AML-193 (cell line): ENCODE results near the gene SERPINH1.
"Not testable (repeated sequence)": the region's sequence is repeated elsewhere in the genome, so short reads cannot be mapped to it uniquely, and the experiment has no call there.

Source experiments
- DNase-seq, 2 experiments: peaks; one replicate each; lab custom pipeline; 2025; lab: John Stamatoyannopoulos, UW

SERPINH1 gene

GRCh38 chr11:75574698-75575602 lies 12.9 kb downstream of the SERPINH1 start:
- DNase-seq: no peak

GRCh38 chr11:75576017-75576416 lies 14.0 kb downstream of the SERPINH1 start:
- DNase-seq: no peak

DNA sequence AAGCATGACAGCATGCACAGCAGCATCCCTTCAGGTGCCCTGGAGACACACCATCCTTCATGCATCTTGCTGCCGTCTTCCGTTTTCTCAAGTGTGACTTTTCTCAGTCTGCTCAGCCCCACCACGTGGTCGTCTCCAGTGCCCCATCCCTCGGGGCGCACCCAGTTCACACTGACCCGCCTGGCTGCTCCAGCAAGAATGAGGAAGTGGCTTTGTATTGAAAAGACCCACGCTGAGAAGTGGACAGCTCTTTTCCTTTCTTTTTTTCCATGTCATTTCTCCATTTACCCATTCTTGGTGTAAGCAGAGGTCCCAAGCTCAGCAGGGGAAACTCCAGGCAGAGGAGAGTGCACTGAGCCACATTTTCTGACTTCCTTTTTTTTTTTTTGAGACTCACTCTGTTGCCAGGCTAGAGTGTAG lies 14.5 kb downstream of the SERPINH1 start:
- peak; percentile 33 to 55 for DNase-seq

GRCh38 chr11:75577207-75577606 lies 15.2 kb downstream of the SERPINH1 start:
- no peak for DNase-seq

DNA sequence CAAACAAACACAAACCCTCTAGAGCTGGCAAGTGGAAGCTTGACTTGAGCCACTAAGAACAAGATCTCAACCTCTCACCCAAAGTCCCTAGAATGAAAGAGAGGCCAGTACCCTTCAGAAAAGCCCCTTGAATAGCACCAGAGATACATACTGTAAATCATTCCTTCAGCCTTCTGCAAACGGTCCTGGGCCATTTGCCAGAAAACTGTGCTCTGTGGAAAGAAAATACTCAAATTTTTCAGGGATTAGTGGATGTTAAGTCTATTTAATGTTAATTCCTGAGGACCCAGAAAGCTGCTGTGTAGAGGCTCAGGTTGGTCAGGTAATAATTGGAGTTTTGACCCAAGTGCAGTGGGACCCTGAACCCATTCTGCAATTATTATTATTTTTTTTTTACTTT lies 16.9 kb downstream of the SERPINH1 start:
- DNase-seq: no peak

DNA sequence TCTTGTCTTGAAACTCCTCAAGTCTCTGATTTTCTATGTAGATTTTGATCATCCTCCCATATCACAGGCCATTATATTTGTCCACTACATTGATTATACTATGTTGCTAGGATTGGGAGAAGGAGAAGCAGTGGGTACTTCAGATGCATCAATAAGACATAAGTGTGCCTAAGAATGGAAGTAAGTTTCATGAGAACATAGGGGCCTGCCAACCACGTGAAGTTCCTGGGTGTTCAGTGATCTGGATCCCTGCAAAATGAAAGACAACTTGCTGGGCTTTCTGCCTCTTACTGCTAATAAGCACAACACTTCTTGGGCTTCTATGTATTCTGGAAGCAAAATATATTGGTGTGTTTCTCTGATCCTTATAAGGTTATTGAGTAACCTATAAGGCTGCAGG lies 17.8 kb downstream of the SERPINH1 start:
- DNase-seq: no peak

- no peak for DNase-seq
Measured at GRCh38 chr11:75582506-75582894, 20.4 kb downstream of the SERPINH1 start.

DNA sequence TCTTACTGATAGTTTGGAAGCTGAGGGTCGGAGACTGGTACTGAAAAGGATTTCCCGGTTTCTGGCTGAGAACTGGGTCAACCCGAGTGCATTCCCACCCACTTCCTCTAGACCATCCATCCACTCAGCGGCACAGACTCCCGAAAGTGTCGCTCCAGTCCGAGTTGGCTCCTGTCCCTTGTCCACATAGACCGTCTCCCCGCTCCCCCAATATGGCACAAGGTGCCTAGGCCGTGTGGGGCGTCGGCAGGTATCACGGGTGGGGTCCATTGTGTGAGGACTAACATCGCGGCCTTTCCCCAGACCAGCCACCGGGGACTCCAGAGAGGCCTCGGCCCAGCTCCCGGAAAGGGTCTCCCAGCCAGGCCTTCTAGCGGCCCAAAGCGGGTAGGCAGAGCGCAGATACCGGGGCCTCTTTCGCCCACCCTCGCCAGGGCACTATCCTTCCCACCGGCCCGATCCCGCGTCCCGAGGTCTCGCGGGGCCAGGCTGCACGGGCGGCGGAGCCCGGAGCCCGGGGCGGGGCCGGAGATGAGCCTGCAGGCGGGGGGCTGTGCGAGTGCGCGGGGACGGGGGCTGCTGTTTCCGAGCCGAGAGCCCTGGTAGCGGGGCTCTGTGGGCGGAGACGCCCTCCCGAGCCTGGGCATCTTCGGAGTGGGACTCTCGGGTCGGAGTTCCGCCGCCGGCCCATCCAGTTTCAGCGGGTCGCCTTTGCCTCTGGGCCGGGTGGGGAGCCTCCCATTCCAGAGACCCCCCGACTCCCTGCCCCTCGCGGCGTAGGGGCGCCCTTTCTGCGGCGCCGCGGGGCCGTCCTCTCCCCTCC lies 21.1 kb downstream of the SERPINH1 start:
- DNase-seq: no peak

DNA sequence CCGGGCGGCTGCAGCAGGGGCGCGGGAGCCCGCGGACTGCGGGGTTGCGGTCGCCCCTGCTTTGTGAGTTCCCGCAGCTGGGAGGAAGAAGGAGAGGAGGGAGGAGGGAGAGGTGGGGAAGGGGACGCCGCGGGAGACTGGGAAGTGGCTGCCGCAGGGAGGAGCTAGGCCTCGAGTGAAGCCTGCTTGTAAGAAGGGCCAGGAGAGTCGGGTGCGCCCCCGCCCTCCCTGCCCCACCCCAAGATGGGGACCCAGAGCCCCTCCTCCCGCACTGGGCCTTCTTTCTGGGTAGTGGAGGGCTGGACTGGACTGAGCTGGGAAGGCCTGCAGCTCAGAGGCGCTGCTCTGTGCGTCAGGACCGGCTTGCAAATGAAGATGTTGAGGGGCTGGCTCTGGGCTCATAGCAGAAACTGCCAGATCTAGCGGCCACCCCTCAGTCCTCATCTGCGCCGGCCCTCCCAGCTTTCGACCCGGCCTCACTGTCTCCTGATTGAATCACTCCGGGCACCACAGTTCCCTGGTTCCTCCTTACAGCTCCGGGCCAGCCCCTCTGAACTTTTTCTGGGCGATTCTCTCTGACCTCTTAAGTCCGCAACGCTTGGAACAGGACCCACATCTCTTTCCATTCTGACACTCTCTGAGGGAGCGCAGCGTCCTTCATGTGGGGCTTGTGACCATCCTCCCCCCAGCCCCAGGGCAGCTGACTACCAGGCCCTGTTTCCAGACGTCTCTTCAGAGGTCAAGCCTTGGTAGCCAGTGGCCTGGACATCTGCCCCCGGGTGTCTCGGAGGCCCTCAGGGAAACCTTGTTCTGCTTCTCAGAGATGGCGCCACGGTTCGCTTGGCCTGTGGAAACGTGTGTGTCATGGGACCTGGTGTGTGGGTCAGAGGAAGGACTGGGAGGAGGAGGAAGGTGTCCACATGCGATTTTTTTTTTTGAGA lies 21.9 kb downstream of the SERPINH1 start:
- no peak for DNase-seq

DNA sequence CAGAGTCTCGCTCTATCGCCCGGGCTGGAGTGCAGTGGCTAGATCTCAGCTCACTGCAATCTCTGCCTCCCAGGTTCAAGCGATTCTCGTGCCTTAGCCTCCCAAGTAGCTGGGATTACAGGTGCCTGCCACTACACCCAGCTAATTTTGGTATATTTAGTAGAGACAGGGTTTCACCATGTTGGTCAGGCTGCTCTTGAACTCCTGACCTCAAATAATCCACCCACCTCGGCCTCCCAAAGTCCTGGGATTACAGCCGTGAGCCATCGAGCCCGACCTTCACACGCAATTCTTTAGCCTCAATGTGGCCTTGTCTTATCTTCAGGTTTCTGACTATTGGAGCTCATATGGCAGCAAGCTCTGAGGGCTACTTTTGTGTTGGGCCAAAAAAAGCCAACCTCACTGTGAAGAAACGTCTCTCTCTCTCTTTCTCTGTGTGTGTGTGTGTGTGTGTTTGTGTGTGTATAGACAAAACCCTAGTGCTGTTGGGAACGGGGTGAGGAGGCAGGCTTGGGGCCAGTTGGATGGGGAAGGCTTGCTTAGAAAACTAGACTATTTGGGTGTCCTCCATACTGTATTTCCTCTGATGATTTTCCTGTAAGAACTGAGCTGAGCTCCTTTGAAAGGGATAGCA lies 22.7 kb downstream of the SERPINH1 start:
- DNase-seq: not testable (repeated sequence)

- no peak for DNase-seq
Measured at GRCh38 chr11:75585293-75585670, 23.2 kb downstream of the SERPINH1 start.

DNA sequence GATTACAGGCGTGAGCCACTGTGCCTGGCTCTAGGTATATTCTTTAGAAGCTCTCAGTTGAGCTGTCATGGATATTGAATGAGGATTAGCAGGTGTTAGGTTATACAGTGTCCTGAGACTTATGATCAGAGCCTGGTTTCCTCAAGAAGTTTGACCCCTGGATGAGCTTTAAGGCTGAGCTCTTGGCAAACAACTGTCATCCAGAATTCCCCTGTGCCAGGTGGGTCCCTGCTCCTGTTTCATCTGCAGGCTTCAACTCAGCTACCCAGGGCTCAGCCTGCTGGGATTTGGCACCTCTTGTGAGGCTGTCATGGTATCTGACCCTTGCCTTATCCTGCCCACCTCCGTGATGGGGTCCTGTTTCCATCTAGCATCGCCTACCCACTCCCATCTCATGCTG lies 24.3 kb downstream of the SERPINH1 start:
- DNase-seq: no peak

GRCh38 chr11:75588051-75588481 lies 26.0 kb downstream of the SERPINH1 start:
- no peak for DNase-seq

- DNase-seq: no peak
Measured at GRCh38 chr11:75589051-75589450, 27.0 kb downstream of the SERPINH1 start.

- DNase-seq: no peak
Measured at GRCh38 chr11:75589933-75590332, 27.9 kb downstream of the SERPINH1 start.

- no peak for DNase-seq
Measured at GRCh38 chr11:75591371-75591770, 29.3 kb downstream of the SERPINH1 start.

DNA sequence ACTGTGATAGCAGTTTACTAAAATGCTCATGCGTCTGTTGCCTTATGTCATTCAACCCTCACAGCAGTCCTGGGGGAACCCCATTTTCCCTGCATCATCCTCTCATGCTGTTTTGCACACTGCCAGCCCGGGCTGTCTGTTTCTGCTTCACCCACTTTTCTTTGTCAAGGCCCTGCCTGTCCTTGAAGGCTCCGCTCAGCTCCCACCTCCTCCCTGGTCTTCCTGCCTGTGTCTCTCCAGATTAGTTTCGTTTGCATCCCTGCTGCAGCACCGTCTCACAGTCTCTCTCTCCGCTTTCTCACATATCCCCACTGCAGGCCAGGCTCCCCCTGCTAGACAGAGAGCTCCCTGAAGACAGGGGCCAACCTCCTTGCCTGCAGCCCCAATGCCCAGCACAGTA lies 29.9 kb downstream of the SERPINH1 start:
- DNase-seq: no peak

DNA sequence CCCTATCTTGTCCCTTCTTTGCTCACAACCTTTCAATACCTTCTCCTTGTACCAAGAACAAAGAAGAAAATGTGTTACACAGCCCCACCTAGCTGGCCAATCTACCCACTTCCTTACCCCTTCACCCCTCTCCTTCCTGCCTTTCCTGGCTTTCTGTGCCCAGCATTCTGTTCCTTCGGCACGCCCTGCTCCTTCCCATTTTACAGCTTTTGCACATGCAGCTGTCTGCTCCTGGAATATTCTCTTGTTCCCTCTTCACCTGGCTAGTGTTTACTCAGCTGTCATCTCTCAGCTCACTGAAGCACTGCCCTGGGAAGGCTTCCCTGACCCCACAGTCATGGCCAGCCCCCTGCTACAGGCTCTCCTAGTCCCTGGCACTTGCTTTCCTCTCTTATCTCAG lies 30.7 kb downstream of the SERPINH1 start:
- no peak for DNase-seq

- no peak for DNase-seq
Measured at GRCh38 chr11:75593286-75593915, 31.3 kb downstream of the SERPINH1 start.

- DNase-seq: no peak
Measured at GRCh38 chr11:75594211-75594610, 32.2 kb downstream of the SERPINH1 start.

GRCh38 chr11:75595429-75595828 lies 33.4 kb downstream of the SERPINH1 start:
- no peak for DNase-seq
